Panc1 (cell line): ENCODE measurements around the gene PTPRF. TPM values are rescaled to one million over a fixed set of nuclear protein-coding genes. Genes with fewer than 3 reads are reported as not detected.

ENCODE experiments used
- total RNA-seq: library from RNA; stranded (reverse); gene quantifications from one replicate; pipeline ENCODE4 v1.2.1, GENCODE V29; 2021; ENCODE audit not compliant: unreplicated experiment

Gene PTPRF
- total RNA-seq, 1 experiment from 2014 or later: 77.5 TPM

Other genes with a start within 250 kb of the PTPRF start
- gene C1orf210, start 245.3 kb upstream of the PTPRF start, total RNA-seq: not detected
- 0.28 TPM for gene TIE1, start 229.9 kb upstream of the PTPRF start, total RNA-seq
- gene MPL, start 193.1 kb upstream of the PTPRF start, total RNA-seq: not detected
- 215 TPM for gene CDC20, start 171.9 kb upstream of the PTPRF start, total RNA-seq
- 105 TPM for gene ELOVL1, start 162.9 kb upstream of the PTPRF start, total RNA-seq
- gene MED8, start 141.1 kb upstream of the PTPRF start, total RNA-seq: 50.8 TPM
- gene SZT2, start 141.0 kb upstream of the PTPRF start, total RNA-seq: 40.2 TPM
- gene HYI, start 77.0 kb upstream of the PTPRF start, total RNA-seq: 55.3 TPM
- 48.2 TPM for gene KDM4A, start 119.3 kb downstream of the PTPRF start, total RNA-seq
- 26.0 TPM for gene ST3GAL3, start 176.7 kb downstream of the PTPRF start, total RNA-seq